ENCODE data around the gene P2RX7. TPM values are rescaled to one million over a fixed set of nuclear protein-coding genes. Genes with fewer than 3 reads are reported as not detected.

P2RX7 gene
- total RNA-seq, 2 donors from 2014 or later: 0.62 to 1.7 TPM

GRCh38 chr12:121116318-121117225, 16.1 kb upstream of the P2RX7 start:
- TF ChIP-seq CTCF (IDR thresholded peaks at IDR 0.05): no peak

GRCh38 chr12:121117226-121117777, 15.4 kb upstream of the P2RX7 start:
- H3K4me3 ChIP-seq: no peak overlapping the region
- DNase-seq: no peak
- H3K27ac ChIP-seq: no peak overlapping the region
- no peak overlapping the region for H3K9ac ChIP-seq (ENCODE audit: low read depth in 2 of 2, low read length in 2 of 2)
- no peaks in the 10 kb centered on the region for H3K36me3 ChIP-seq
- intact Hi-C loops (cut with DNase I): no loop called here
- no peaks in the 10 kb centered on the region for H3K4me1 ChIP-seq
- TF ChIP-seq CTCF (IDR thresholded peaks at IDR 0.05): no peak
- H3K27me3 ChIP-seq: no peaks in the 10 kb centered on the region
- H3K9me3 ChIP-seq: no peaks in the 10 kb centered on the region

More at GRCh38 chr12:121116318-121117225, 16.1 kb upstream of the P2RX7 start:
- H3K9ac ChIP-seq (ENCODE audit: low read depth in 2 of 2, low read length in 2 of 2): no peak overlapping the region
- intact Hi-C loops (cut with DNase I): no loop called here
- DNase-seq: no peak
- H3K27ac ChIP-seq: no peak overlapping the region
- no peak overlapping the region for H3K4me3 ChIP-seq
- H3K9me3 ChIP-seq: no peaks in the 10 kb centered on the region
- no peaks in the 10 kb centered on the region for H3K4me1 ChIP-seq
- H3K36me3 ChIP-seq: no peaks in the 10 kb centered on the region
- no peaks in the 10 kb centered on the region for H3K27me3 ChIP-seq

- Histone ChIP-seq H3K9ac (ENCODE audit: low read depth in 2 of 2, low read length in 2 of 2) (no peak overlapping the region), H3K4me3 (no peak overlapping the region), H3K27ac (no peak overlapping the region), H3K4me1 (no peaks in the 10 kb centered on the region), H3K9me3 (no peaks in the 10 kb centered on the region), H3K27me3 (no peaks in the 10 kb centered on the region), H3K36me3 (no peaks in the 10 kb centered on the region)
- TF ChIP-seq CTCF (IDR thresholded peaks at IDR 0.05): no peak
- intact Hi-C loops (cut with DNase I): no loop called here
- no peak for DNase-seq
These were observed 12.4 kb upstream of the P2RX7 start for GRCh38 chr12:121120323-121120722.

- Histone ChIP-seq H3K27me3 (no peaks in the 10 kb centered on the region), H3K36me3 (no peaks in the 10 kb centered on the region), H3K9me3 (no peaks in the 10 kb centered on the region), H3K9ac (ENCODE audit: low read depth in 2 of 2, low read length in 2 of 2) (no peak overlapping the region), H3K27ac (no peak overlapping the region), H3K4me1 (no peaks in the 10 kb centered on the region), H3K4me3 (no peak overlapping the region)
- intact Hi-C loops (cut with DNase I): no loop called here
- no peak for DNase-seq
- TF ChIP-seq CTCF (IDR thresholded peaks at IDR 0.05): no peak
These were observed 11.5 kb upstream of the P2RX7 start for GRCh38 chr12:121120989-121121755.

GRCh38 chr12:121121805-121122204, 10.9 kb upstream of the P2RX7 start:
- H3K9me3 ChIP-seq: no peaks in the 10 kb centered on the region
- no peaks in the 10 kb centered on the region for H3K27me3 ChIP-seq
- no peak overlapping the region for H3K4me3 ChIP-seq
- H3K36me3 ChIP-seq: no peaks in the 10 kb centered on the region
- no peak overlapping the region for H3K9ac ChIP-seq (ENCODE audit: low read depth in 2 of 2, low read length in 2 of 2)
- H3K4me1 ChIP-seq: no peaks in the 10 kb centered on the region
- DNase-seq: no peak
- no peak overlapping the region for H3K27ac ChIP-seq
- intact Hi-C loops (cut with DNase I): no loop called here
- no peak for TF ChIP-seq CTCF (IDR thresholded peaks at IDR 0.05)

Measured in colonic mucosa (tissue), 4 donors.